ENCODE measurements around the gene KRT38.

DNA sequence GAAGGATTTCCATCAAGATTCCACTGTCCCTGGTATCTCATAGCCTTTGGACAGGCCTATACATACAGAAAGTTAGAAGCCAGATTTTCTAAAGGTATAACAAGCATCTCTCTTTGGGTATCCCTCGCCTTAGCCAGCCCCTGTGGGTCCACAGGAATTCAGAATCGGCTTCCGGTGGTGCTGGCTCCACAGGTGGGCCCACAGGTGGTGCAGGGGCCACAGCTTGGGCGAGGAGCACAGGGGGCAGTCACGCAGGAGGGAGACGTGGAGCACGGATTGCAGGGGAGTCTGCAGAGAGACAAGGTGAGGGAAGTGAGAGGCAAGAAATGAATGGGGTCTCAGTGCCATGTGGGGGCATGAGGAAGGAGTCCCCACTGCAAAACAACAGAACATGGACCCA is 3.5 kb downstream of the KRT38 start:
- TF ChIP-seq, protein P1, sequence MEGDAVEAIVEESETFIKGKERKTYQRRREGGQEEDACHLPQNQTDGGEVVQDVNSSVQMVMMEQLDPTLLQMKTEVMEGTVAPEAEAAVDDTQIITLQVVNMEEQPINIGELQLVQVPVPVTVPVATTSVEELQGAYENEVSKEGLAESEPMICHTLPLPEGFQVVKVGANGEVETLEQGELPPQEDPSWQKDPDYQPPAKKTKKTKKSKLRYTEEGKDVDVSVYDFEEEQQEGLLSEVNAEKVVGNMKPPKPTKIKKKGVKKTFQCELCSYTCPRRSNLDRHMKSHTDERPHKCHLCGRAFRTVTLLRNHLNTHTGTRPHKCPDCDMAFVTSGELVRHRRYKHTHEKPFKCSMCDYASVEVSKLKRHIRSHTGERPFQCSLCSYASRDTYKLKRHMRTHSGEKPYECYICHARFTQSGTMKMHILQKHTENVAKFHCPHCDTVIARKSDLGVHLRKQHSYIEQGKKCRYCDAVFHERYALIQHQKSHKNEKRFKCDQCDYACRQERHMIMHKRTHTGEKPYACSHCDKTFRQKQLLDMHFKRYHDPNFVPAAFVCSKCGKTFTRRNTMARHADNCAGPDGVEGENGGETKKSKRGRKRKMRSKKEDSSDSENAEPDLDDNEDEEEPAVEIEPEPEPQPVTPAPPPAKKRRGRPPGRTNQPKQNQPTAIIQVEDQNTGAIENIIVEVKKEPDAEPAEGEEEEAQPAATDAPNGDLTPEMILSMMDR (IDR thresholded peaks at IDR 0.05; ENCODE audit: insufficient read depth, low read depth, low read length) = no peak
- TF ChIP-seq EZH2 (IDR thresholded peaks at IDR 0.05; ENCODE audit: insufficient read depth, low read length) = no peak
